Peyer's patch (tissue), 4 donors: ENCODE results near the gene NPEPL1. TPM values are rescaled to one million over a fixed set of nuclear protein-coding genes. Genes with fewer than 3 reads are reported as not detected.

Experiments
- DNase-seq, 3 donors: peaks; one replicate each; pipeline ENCODE4 v3.0.0-alpha.2; 2017 to 2019
- H3K27ac ChIP-seq, 4 donors: fragments of 200-600 bp; sonication (generic); one replicate each; pipeline ENCODE4 v1.5.1; 2016 to 2019
- H3K27me3 ChIP-seq, 2 donors: fragments of 200-600 bp; sonication (generic); one replicate each; pipeline ENCODE4 v1.5.1; 2019
- H3K36me3 ChIP-seq, 3 donors: fragments of 200-600 bp; sonication (generic); one replicate each; pipeline ENCODE4 v1.5.1; 2016 to 2019
- H3K4me1 ChIP-seq, 4 donors: fragments of 200-600 bp; sonication (generic); one replicate each; pipeline ENCODE4 v1.5.1; 2016 to 2019
- H3K4me3 ChIP-seq, 4 donors: fragments of 200-600 bp; sonication (generic); 1 replicate in 3 of 4; 2 replicates in 1 of 4; pipeline ENCODE4 v1.5.1; 2016 to 2019; ENCODE audit warnings: mild to moderate bottlenecking in 1 of 4
- H3K9me3 ChIP-seq, 4 donors: fragments of 200-600 bp; sonication (generic); one replicate each; pipeline ENCODE4 v1.5.1; 2016 to 2019; ENCODE audit warnings: mild to moderate bottlenecking in 1 of 4
- POLR2A ChIP-seq, 2 donors: fragments of 450-650 bp; IDR thresholded peaks; one replicate each; pipeline ENCODE4 v1.5.1; 2017; ENCODE audit warnings: antibody characterized with exemption in 2 of 2, mild to moderate bottlenecking in 2 of 2, moderate library complexity in 2 of 2
- total RNA-seq, 4 donors: library from RNA; depleted of rRNA; stranded (reverse); fragments of >200 nt; gene quantifications; one replicate each; pipeline ENCODE4 v1.1.0, GENCODE V29; 2016
- TF ChIP-seq, protein P1 (sequence below), 6 experiments: fragments of 450-650 bp in 4 of 6; fragments of 200-600 bp in 2 of 6; sonication (generic) in 1 of 6; IDR thresholded peaks; one replicate each; pipeline ENCODE4 v1.5.1; 2017 to 2019; ENCODE audit warnings: antibody characterized with exemption in 6 of 6, mild to moderate bottlenecking in 3 of 6, moderate library complexity in 1 of 6

Gene NPEPL1
- total RNA-seq, 4 donors from 2014 or later = 36.3 to 80.4 (median 63.0) TPM

- no peaks in the 10 kb centered on the region for H3K4me1 ChIP-seq
- no peak overlapping the region for H3K27ac ChIP-seq
- no peaks in the 10 kb centered on the region for H3K27me3 ChIP-seq
- no peaks in the 10 kb centered on the region for H3K9me3 ChIP-seq
- no peak for DNase-seq
- peaks cover 0 to 67% (median 0%) of the 10 kb centered on the region in 3 donors for H3K36me3 ChIP-seq
- no peak overlapping the region for H3K4me3 ChIP-seq
- no peak for TF ChIP-seq POLR2A (IDR thresholded peaks at IDR 0.05)
- TF ChIP-seq, protein P1, sequence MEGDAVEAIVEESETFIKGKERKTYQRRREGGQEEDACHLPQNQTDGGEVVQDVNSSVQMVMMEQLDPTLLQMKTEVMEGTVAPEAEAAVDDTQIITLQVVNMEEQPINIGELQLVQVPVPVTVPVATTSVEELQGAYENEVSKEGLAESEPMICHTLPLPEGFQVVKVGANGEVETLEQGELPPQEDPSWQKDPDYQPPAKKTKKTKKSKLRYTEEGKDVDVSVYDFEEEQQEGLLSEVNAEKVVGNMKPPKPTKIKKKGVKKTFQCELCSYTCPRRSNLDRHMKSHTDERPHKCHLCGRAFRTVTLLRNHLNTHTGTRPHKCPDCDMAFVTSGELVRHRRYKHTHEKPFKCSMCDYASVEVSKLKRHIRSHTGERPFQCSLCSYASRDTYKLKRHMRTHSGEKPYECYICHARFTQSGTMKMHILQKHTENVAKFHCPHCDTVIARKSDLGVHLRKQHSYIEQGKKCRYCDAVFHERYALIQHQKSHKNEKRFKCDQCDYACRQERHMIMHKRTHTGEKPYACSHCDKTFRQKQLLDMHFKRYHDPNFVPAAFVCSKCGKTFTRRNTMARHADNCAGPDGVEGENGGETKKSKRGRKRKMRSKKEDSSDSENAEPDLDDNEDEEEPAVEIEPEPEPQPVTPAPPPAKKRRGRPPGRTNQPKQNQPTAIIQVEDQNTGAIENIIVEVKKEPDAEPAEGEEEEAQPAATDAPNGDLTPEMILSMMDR (IDR thresholded peaks at IDR 0.05) = no peak
Observed at GRCh38 chr20:58678806-58679205, 13.8 kb upstream of the NPEPL1 start.

DNA sequence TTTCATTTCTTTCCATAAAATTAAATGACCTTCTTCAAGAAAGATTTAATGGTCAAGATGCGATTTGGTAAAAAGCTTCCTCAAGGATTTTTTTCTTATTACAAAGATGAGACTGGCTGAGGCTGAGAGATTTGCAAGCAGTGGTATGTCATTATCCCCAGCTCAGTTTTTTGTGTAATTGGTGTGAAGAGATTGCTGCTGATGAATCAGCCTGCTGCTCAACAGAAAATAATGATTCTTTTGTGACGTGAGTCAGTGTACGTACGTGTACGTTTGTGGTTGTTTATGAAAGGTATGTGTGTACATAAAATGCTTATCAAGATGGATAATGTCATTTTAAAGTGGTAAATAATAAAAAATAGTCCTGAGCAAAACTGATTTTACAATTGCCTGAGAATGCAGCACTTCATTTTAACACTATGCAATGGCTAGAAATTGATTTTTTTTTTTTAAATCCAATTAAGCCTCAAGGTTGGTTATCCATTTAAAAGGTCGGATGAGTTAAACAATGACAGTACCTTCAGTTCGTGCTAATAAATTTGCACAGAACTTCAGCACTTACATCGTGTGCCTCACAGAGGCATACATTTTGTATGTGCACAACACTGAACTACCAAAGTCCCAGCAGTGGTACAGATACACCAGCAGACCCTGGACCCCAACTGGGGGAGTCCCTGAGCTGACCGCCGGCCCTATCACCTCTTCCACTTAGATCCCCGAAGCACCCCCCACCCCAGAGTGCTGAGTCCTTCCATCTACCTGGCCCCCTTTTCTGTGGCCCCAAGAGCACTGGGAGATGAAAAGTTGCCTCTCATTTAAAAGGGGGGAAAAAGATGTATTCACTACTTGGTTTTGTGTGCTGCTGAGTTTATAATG lies 9.7 kb upstream of the NPEPL1 start:
- Histone ChIP-seq H3K4me3 (no peak overlapping the region), H3K4me1 (no peaks in the 10 kb centered on the region), H3K36me3 (peaks cover 0 to 28% (median 0%) of the 10 kb centered on the region in 3 donors), H3K27me3 (no peaks in the 10 kb centered on the region), H3K27ac (no peak overlapping the region), H3K9me3 (no peaks in the 10 kb centered on the region)
- DNase-seq = no peak
- TF ChIP-seq POLR2A (IDR thresholded peaks at IDR 0.05) = no peak
- TF ChIP-seq, protein P1 (IDR thresholded peaks at IDR 0.05) = no peak

GRCh38 chr20:58684291-58684690 lies 8.3 kb upstream of the NPEPL1 start:
- Histone ChIP-seq H3K27ac (no peak overlapping the region), H3K9me3 (no peaks in the 10 kb centered on the region), H3K4me3 (no peak overlapping the region), H3K27me3 (no peaks in the 10 kb centered on the region), H3K4me1 (no peaks in the 10 kb centered on the region), H3K36me3 (peaks cover 0 to 15% (median 0%) of the 10 kb centered on the region in 3 donors)
- no peak for DNase-seq
- TF ChIP-seq, protein P1 (IDR thresholded peaks at IDR 0.05) = no peak
- TF ChIP-seq POLR2A (IDR thresholded peaks at IDR 0.05) = no peak

DNA sequence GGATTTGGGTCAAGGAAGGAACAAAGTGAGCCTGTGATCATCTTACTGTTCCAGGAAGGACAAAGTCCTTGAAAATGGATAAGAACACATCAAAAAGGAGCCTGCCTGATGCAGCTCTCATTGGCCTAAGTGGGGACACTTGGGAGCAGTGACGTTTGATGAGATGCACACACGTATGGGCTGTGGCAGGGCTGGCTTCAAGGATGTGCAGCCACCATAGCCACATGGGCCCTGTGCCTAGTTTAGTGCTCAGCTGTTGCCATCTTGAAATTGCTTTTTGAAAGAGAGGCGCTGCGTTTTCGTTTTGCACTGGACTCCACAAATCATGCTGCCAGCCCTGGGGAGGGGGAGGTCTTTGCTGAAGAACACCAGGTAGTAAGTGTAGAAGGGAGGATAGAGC lies 6.6 kb upstream of the NPEPL1 start:
- TF ChIP-seq, protein P1 (IDR thresholded peaks at IDR 0.05) = no peak
- no peak for TF ChIP-seq POLR2A (IDR thresholded peaks at IDR 0.05)
- H3K9me3 ChIP-seq = no peaks in the 10 kb centered on the region

GRCh38 chr20:58688414-58688813 lies 4.2 kb upstream of the NPEPL1 start:
- no peak overlapping the region for H3K4me3 ChIP-seq
- no peak overlapping the region for H3K27ac ChIP-seq
- H3K27me3 ChIP-seq = no peaks in the 10 kb centered on the region
- TF ChIP-seq, protein P1 (IDR thresholded peaks at IDR 0.05) = no peak
- no peak for TF ChIP-seq POLR2A (IDR thresholded peaks at IDR 0.05)
- no peaks in the 10 kb centered on the region for H3K36me3 ChIP-seq
- H3K9me3 ChIP-seq = no peaks in the 10 kb centered on the region
- no peak for DNase-seq
- peaks cover 0 to 4% (median 3%) of the 10 kb centered on the region in 4 donors for H3K4me1 ChIP-seq

More for the DNA sequence above, 6.6 kb upstream of the NPEPL1 start:
- DNase-seq = no peak
- Histone ChIP-seq H3K4me1 (no peaks in the 10 kb centered on the region), H3K27ac (no peak overlapping the region), H3K4me3 (no peak overlapping the region), H3K27me3 (no peaks in the 10 kb centered on the region), H3K36me3 (no peaks in the 10 kb centered on the region)
